ENCODE data around the gene SLC6A2. TPM values are rescaled to one million over a fixed set of nuclear protein-coding genes. Genes with fewer than 3 reads are reported as not detected.

Gene SLC6A2
- total RNA-seq, 4 donors from 2014 or later: 0.51 to 2.1 (median 1.0) TPM; not detected in 1

DNA sequence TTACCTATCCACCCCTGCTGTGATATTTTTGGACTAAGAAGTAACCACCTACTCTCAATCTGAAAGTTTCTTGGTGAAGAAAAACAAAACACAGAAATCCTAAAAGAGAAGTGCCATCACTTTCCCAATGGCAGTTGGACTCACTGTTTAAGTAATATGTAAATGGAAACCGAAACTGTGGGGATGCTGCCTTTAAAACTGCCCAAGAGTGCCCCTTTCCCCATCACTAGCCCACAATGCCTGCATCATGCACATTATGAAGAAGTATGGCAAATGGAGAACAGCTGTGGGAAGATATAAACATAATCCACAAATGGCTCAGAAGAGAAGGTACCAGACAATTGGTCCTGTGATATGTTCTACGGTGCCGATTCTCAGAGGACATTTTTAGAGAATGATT, 33.5 kb upstream of the SLC6A2 start:
- Histone ChIP-seq H3K9me3 (no peaks in the 10 kb centered on the region), H3K27me3 (no peaks in the 10 kb centered on the region), H3K36me3 (no peaks in the 10 kb centered on the region), H3K27ac (no peak overlapping the region), H3K4me3 (no peak overlapping the region), H3K4me1 (no peaks in the 10 kb centered on the region)
- TF ChIP-seq, protein P1, sequence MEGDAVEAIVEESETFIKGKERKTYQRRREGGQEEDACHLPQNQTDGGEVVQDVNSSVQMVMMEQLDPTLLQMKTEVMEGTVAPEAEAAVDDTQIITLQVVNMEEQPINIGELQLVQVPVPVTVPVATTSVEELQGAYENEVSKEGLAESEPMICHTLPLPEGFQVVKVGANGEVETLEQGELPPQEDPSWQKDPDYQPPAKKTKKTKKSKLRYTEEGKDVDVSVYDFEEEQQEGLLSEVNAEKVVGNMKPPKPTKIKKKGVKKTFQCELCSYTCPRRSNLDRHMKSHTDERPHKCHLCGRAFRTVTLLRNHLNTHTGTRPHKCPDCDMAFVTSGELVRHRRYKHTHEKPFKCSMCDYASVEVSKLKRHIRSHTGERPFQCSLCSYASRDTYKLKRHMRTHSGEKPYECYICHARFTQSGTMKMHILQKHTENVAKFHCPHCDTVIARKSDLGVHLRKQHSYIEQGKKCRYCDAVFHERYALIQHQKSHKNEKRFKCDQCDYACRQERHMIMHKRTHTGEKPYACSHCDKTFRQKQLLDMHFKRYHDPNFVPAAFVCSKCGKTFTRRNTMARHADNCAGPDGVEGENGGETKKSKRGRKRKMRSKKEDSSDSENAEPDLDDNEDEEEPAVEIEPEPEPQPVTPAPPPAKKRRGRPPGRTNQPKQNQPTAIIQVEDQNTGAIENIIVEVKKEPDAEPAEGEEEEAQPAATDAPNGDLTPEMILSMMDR (IDR thresholded peaks at IDR 0.05): no peak
- no peak for TF ChIP-seq POLR2A (IDR thresholded peaks at IDR 0.05)
- intact Hi-C loops (cut with DNase I; ENCODE audit: low total_unique reads): no loop called here
- no peak for DNase-seq

- Histone ChIP-seq H3K36me3 (no peaks in the 10 kb centered on the region), H3K27ac (no peak overlapping the region), H3K4me1 (no peaks in the 10 kb centered on the region), H3K9me3 (no peaks in the 10 kb centered on the region), H3K4me3 (no peak overlapping the region), H3K27me3 (no peaks in the 10 kb centered on the region)
- DNase-seq: no peak
- no peak for TF ChIP-seq POLR2A (IDR thresholded peaks at IDR 0.05)
- TF ChIP-seq, protein P1 (IDR thresholded peaks at IDR 0.05): peak in 1 of 4 experiments; percentile 19
- intact Hi-C loops (cut with DNase I; ENCODE audit: low total_unique reads): no loop called here
Measured at GRCh38 chr16:55622930-55623561, 32.7 kb upstream of the SLC6A2 start.

DNA sequence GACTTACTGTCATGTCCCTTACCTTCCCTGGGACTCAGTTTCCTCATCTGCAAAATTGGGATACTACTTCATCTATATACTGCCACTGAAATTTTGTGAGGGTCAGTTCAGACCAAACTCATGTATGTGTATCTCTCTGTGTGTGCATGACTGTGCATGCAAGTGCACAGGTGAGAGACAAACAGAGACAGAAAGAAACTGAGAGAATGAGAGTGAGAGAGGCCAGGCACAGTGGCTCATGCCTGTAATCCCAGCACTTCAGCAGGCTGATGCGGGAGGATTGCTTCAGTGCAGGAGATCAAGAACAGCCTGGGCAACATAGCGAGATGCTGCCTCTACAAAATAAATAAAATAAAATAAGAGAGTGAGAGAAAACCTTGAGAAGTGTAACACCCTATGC, 32.1 kb upstream of the SLC6A2 start:
- intact Hi-C loops (cut with DNase I; ENCODE audit: low total_unique reads): no loop called here
- Histone ChIP-seq H3K27me3 (no peaks in the 10 kb centered on the region), H3K4me3 (no peak overlapping the region), H3K27ac (no peak overlapping the region), H3K36me3 (no peaks in the 10 kb centered on the region), H3K4me1 (no peaks in the 10 kb centered on the region), H3K9me3 (no peaks in the 10 kb centered on the region)
- TF ChIP-seq POLR2A (IDR thresholded peaks at IDR 0.05): no peak
- TF ChIP-seq, protein P1 (IDR thresholded peaks at IDR 0.05): no peak
- DNase-seq: no peak

GRCh38 chr16:55624696-55625095, 31.1 kb upstream of the SLC6A2 start:
- TF ChIP-seq, protein P1 (IDR thresholded peaks at IDR 0.05): no peak
- no peak for TF ChIP-seq POLR2A (IDR thresholded peaks at IDR 0.05)
- Histone ChIP-seq H3K4me3 (no peak overlapping the region), H3K4me1 (no peaks in the 10 kb centered on the region), H3K9me3 (no peaks in the 10 kb centered on the region), H3K36me3 (no peaks in the 10 kb centered on the region), H3K27me3 (no peaks in the 10 kb centered on the region), H3K27ac (no peak overlapping the region)
- intact Hi-C loops (cut with DNase I; ENCODE audit: low total_unique reads): no loop called here
- no peak for DNase-seq

DNA sequence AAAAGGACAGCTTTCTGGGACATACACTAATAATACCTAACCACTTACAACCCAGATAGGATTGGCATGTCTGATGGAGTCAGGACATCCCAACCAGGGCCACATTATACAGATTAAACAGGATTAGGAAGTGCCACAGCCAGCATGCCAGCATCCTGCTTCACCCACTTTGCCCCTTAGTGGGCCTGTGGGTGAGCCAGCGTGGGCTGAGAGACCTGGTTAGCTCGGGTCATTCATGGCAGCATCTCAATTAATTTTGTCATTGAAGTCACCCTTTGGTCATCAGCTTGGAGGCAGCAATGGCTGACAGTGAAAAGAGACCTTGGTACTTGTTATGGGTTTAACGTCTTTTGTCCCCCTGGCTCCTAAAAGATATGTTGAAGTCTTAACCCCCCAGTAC, 29.9 kb upstream of the SLC6A2 start:
- Histone ChIP-seq H3K36me3 (no peaks in the 10 kb centered on the region), H3K4me3 (no peak overlapping the region), H3K4me1 (no peaks in the 10 kb centered on the region), H3K9me3 (no peaks in the 10 kb centered on the region), H3K27ac (no peak overlapping the region), H3K27me3 (no peaks in the 10 kb centered on the region)
- TF ChIP-seq, protein P1 (IDR thresholded peaks at IDR 0.05): no peak
- TF ChIP-seq POLR2A (IDR thresholded peaks at IDR 0.05): no peak
- intact Hi-C loops (cut with DNase I; ENCODE audit: low total_unique reads): no loop called here
- DNase-seq: no peak

Measured in uterus (tissue), 4 donors.